Natural killer cell (primary cell): ENCODE measurements around the gene TNNT3. TPM values are rescaled to one million over a fixed set of nuclear protein-coding genes. Genes with fewer than 3 reads are reported as not detected.
A peak's percentile ranks its signal among the peaks of the same experiment; 100 is the strongest.

ENCODE experiments used
- ATAC-seq, 3 donors: fragments of 150-1000 bp in 2 of 3; fragments of 200-7000 bp in 1 of 3; cut with Tn5 transposase; 1 replicate in 1 of 3; 2 replicates in 2 of 3; pipeline ENCODE4 v1.10.0; 2021; ENCODE audit warnings: mild to moderate bottlenecking in 2 of 3, moderate library complexity in 2 of 3
- DNase-seq, 2 donors: peaks; one replicate each; pipeline versions ENCODE4 v3.0.0 to v3.0.0-alpha.2; 2013 to 2021; ENCODE audit warnings: mixed read lengths in 1 of 2
- H3K27ac ChIP-seq: one replicate; pipeline ENCODE4 v1.5.1; 2013; ENCODE audit warnings: mild to moderate bottlenecking, low read length
- H3K27me3 ChIP-seq: one replicate; pipeline ENCODE4 v1.6.1; 2013; ENCODE audit warnings: low read length; ENCODE audit not compliant: control insufficient read depth, insufficient read depth
- H3K36me3 ChIP-seq: one replicate; pipeline ENCODE4 v1.6.1; 2013; ENCODE audit warnings: low read length; ENCODE audit not compliant: control insufficient read depth, insufficient read depth
- H3K4me1 ChIP-seq: one replicate; pipeline ENCODE4 v1.6.1; 2013; ENCODE audit warnings: low read length; ENCODE audit not compliant: control insufficient read depth, insufficient read depth
- H3K4me3 ChIP-seq: one replicate; pipeline ENCODE4 v1.5.1; 2013; ENCODE audit warnings: low read length
- H3K9me3 ChIP-seq: one replicate; pipeline ENCODE4 v1.6.1; 2013; ENCODE audit warnings: low read length; ENCODE audit not compliant: control insufficient read depth, insufficient read depth
- H3K27ac Mint-ChIP-seq, 2 donors: one replicate each; pipeline ENCODE4 v1.8.0; 2022; ENCODE audit warnings: mild to moderate bottlenecking in 2 of 2, mixed read lengths in 2 of 2, moderate library complexity in 1 of 2
- H3K27me3 Mint-ChIP-seq, 2 donors: one replicate each; pipeline ENCODE4 v1.8.0; 2022; ENCODE audit warnings: low read depth in 2 of 2, mixed read lengths in 2 of 2
- H3K36me3 Mint-ChIP-seq: one replicate; pipeline ENCODE4 v1.8.0; 2022; ENCODE audit warnings: mixed read lengths
- H3K4me1 Mint-ChIP-seq, 2 donors: one replicate each; pipeline ENCODE4 v1.8.0; 2022; ENCODE audit warnings: mixed read lengths in 2 of 2
- H3K4me3 Mint-ChIP-seq: one replicate; pipeline ENCODE4 v1.8.0; 2022; ENCODE audit warnings: mild to moderate bottlenecking, moderate library complexity, mixed read lengths
- H3K9me3 Mint-ChIP-seq, 2 donors: one replicate each; pipeline ENCODE4 v1.8.0; 2022; ENCODE audit warnings: mixed read lengths in 2 of 2
- CTCF ChIP-seq: fragments of 200-600 bp; IDR thresholded peaks from one replicate; pipeline ENCODE4 v1.8.0; 2022; ENCODE audit warnings: antibody characterized with exemption
- WGBS: methylation state at CpG from one replicate; pipeline ENCODE4 v1.1.7; 2013; ENCODE audit warnings: missing lambda C conversion rate; ENCODE audit not compliant: insufficient coverage; 5-methylcytosine and 5-hydroxymethylcytosine counted together
- intact Hi-C: fragments of 100-400 bp; cut with micrococcal nuclease; formaldehyde crosslinking; loops from one replicate; pipeline ENCODE4 v1.14.2; 2022
- total RNA-seq, 4 donors: library from RNA; stranded (reverse); fragments of 120-200 nt in 1 of 4; gene quantifications; one replicate each; pipeline versions ENCODE4 v1.2.3 to v1.2.4, GENCODE V29; 2013 to 2022

The TNNT3 gene
- total RNA-seq, 3 donors from 2014 or later (not counting 1 experiment from before 2014, with no cell fraction given), result 15.8 to 27.9 (median 26.2) TPM

- no peak for TF ChIP-seq CTCF
- no peaks in the 10 kb centered on the region for H3K36me3 Mint-ChIP-seq
- H3K4me1 Mint-ChIP-seq, result peaks cover 4 to 24% of the 10 kb centered on the region in 2 donors
- peaks cover 0 to 12% of the 10 kb centered on the region in 2 donors for H3K27me3 Mint-ChIP-seq
- Histone ChIP-seq H3K9me3 (no peaks in the 10 kb centered on the region), H3K27me3 (no peaks in the 10 kb centered on the region), H3K4me3 (no peak overlapping the region), H3K27ac (no peak overlapping the region), H3K36me3 (no peaks in the 10 kb centered on the region), H3K4me1 (peaks cover 9% of the 10 kb centered on the region)
- ATAC-seq (no peak), DNase-seq (peak in 1 of 2 donors; percentile 15)
- 92% methylated on average over 34 of the region's 34 CpGs for WGBS
- intact Hi-C loops, result no loop called here
- no peak overlapping the region for H3K4me3 Mint-ChIP-seq
- no peak overlapping the region for H3K27ac Mint-ChIP-seq
- no peaks in the 10 kb centered on the region for H3K9me3 Mint-ChIP-seq
Observed at GRCh38 chr11:1936781-1937615, 17.5 kb downstream of the TNNT3 start.

- no peak for TF ChIP-seq CTCF
- ATAC-seq, result no peak
- Histone ChIP-seq H3K9me3 (no peaks in the 10 kb centered on the region), H3K27ac (no peak overlapping the region), H3K4me3 (no peak overlapping the region), H3K36me3 (no peaks in the 10 kb centered on the region), H3K4me1 (peaks cover 9% of the 10 kb centered on the region), H3K27me3 (no peaks in the 10 kb centered on the region)
- Mint-ChIP-seq H3K9me3 (no peaks in the 10 kb centered on the region), H3K4me3 (no peak overlapping the region), H3K36me3 (no peaks in the 10 kb centered on the region), H3K27me3 (peaks cover 0 to 7% of the 10 kb centered on the region in 2 donors), H3K27ac (no peak overlapping the region), H3K4me1 (peaks cover 4 to 24% of the 10 kb centered on the region in 2 donors)
- no peak for DNase-seq
- intact Hi-C loops, result loop anchor here (1.0 kb wide), 1 partner anchor 22 kb away; no protein-coding TSS in a partner anchor
- 78% methylated on average over 35 of the region's 35 CpGs for WGBS
Observed at GRCh38 chr11:1937616-1938342, 18.3 kb downstream of the TNNT3 start.

- peak in 1 of 2 donors; percentile 12 for DNase-seq
Observed at GRCh38 chr11:1938343-1939005, 19.0 kb downstream of the TNNT3 start.

More at GRCh38 chr11:1938343-1939005, 19.0 kb downstream of the TNNT3 start:
- no peak for ATAC-seq
- no peak for TF ChIP-seq CTCF
- Mint-ChIP-seq H3K9me3 (no peaks in the 10 kb centered on the region), H3K27me3 (peaks cover 0 to 2% of the 10 kb centered on the region in 2 donors), H3K27ac (no peak overlapping the region), H3K4me1 (peaks cover 4 to 19% of the 10 kb centered on the region in 2 donors), H3K4me3 (no peak overlapping the region), H3K36me3 (no peaks in the 10 kb centered on the region)
- Histone ChIP-seq H3K9me3 (no peaks in the 10 kb centered on the region), H3K36me3 (no peaks in the 10 kb centered on the region), H3K4me3 (no peak overlapping the region), H3K27me3 (no peaks in the 10 kb centered on the region), H3K4me1 (peaks cover 9% of the 10 kb centered on the region), H3K27ac (no peak overlapping the region)
- 88% methylated on average over 27 of the region's 27 CpGs for WGBS
- intact Hi-C loops, result loop anchor here (1.0 kb wide), 1 partner anchor 23 kb away; no protein-coding TSS in a partner anchor
